Measurements from ENCODE around the gene HHATL.

HHATL gene

DNA sequence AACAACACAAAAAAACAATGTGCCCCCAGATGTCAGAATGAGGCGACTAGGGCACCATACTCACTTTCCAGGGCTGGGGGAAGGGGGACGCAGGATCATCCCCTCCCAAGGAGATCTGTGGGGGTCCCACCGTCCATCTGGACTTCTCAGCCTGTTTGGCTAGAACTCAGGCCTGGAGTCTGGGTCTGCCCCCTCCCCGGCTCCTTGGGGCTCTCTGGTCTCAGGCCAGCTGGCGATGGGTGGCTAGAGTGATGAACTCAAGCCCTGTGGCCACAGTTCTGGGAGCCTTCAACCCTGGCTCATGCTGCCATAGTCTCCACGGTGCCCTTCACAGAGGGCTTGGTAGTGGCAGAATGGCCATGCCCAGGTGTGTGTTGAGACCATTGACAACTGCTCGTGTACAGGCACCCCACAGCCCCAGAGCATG lies 35.5 kb downstream of the HHATL start:
- Histone ChIP-seq H3K27me3 (ENCODE audit: control insufficient read depth, insufficient read depth, low read length) (no peaks in the 10 kb centered on the region; the same call in 1 of the 2 replicates), H3K36me3 (ENCODE audit: control insufficient read depth, insufficient read depth, low read length) (peaks cover 2% of the 10 kb centered on the region; the same call in 1 of the 2 replicates), H3K4me3 (ENCODE audit: low read depth, low read length) (no peak overlapping the region), H3K9me3 (ENCODE audit: control insufficient read depth, insufficient read depth, low read depth, low read length) (peaks cover 4% of the 10 kb centered on the region; the same call in 1 of the 2 replicates), H3K9ac (ENCODE audit: low read length) (no peak overlapping the region), H3K4me1 (ENCODE audit: control insufficient read depth, insufficient read depth, low read length) (no peaks in the 10 kb centered on the region), H3K27ac (ENCODE audit: low read depth, low read length) (no peak overlapping the region)

GRCh38 chr3:42666577-42666998 lies 36.0 kb downstream of the HHATL start:
- no peaks in the 10 kb centered on the region for H3K4me1 ChIP-seq (ENCODE audit: control insufficient read depth, insufficient read depth, low read length)
- H3K36me3 ChIP-seq (ENCODE audit: control insufficient read depth, insufficient read depth, low read length) = peaks cover 2% of the 10 kb centered on the region; the same call in 1 of the 2 replicates
- no peak overlapping the region for H3K9ac ChIP-seq (ENCODE audit: low read length)
- H3K27ac ChIP-seq (ENCODE audit: low read depth, low read length) = no peak overlapping the region
- no peak overlapping the region for H3K4me3 ChIP-seq (ENCODE audit: low read depth, low read length)
- H3K9me3 ChIP-seq (ENCODE audit: control insufficient read depth, insufficient read depth, low read depth, low read length) = peaks cover 4% of the 10 kb centered on the region; the same call in 1 of the 2 replicates
- no peaks in the 10 kb centered on the region; the same call in 1 of the 2 replicates for H3K27me3 ChIP-seq (ENCODE audit: control insufficient read depth, insufficient read depth, low read length)

DNA sequence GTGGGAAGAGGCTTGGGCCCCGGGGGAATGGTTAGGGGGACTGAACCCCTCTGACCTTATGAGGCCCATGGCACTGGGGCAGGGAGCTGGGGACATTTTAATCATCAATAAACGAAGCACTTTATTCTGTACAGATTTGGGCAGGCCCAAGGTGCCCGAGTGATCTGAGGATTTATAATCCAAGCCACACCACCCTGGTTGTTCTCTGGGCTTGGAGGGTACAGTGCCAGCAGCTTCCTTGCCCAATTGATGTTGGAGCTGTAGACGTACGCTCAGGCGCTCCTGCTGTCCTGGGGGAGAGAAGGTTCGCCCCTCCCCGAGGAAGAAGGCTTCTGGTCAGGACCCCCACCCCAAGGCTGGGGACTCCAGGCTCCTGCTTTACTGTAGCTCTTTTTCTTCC lies 36.6 kb downstream of the HHATL start:
- Histone ChIP-seq H3K27me3 (ENCODE audit: control insufficient read depth, insufficient read depth, low read length) (no peaks in the 10 kb centered on the region; the same call in 1 of the 2 replicates), H3K36me3 (ENCODE audit: control insufficient read depth, insufficient read depth, low read length) (peaks cover 2% of the 10 kb centered on the region; the same call in 1 of the 2 replicates), H3K27ac (ENCODE audit: low read depth, low read length) (no peak overlapping the region), H3K4me3 (ENCODE audit: low read depth, low read length) (no peak overlapping the region), H3K9me3 (ENCODE audit: control insufficient read depth, insufficient read depth, low read depth, low read length) (peaks cover 4% of the 10 kb centered on the region; the same call in 1 of the 2 replicates), H3K4me1 (ENCODE audit: control insufficient read depth, insufficient read depth, low read length) (no peaks in the 10 kb centered on the region), H3K9ac (ENCODE audit: low read length) (no peak overlapping the region)

- H3K9me3 ChIP-seq (ENCODE audit: control insufficient read depth, insufficient read depth, low read depth, low read length) = no peaks in the 10 kb centered on the region
- H3K27ac ChIP-seq (ENCODE audit: low read depth, low read length) = no peak overlapping the region
- H3K4me1 ChIP-seq (ENCODE audit: control insufficient read depth, insufficient read depth, low read length) = no peaks in the 10 kb centered on the region
- no peak overlapping the region for H3K4me3 ChIP-seq (ENCODE audit: low read depth, low read length)
- H3K27me3 ChIP-seq (ENCODE audit: control insufficient read depth, insufficient read depth, low read length) = no peaks in the 10 kb centered on the region; the same call in 1 of the 2 replicates
- peaks cover 2% of the 10 kb centered on the region; the same call in 1 of the 2 replicates for H3K36me3 ChIP-seq (ENCODE audit: control insufficient read depth, insufficient read depth, low read length)
- H3K9ac ChIP-seq (ENCODE audit: low read length) = no peak overlapping the region
Measured at GRCh38 chr3:42665050-42665878, 37.3 kb downstream of the HHATL start.

DNA sequence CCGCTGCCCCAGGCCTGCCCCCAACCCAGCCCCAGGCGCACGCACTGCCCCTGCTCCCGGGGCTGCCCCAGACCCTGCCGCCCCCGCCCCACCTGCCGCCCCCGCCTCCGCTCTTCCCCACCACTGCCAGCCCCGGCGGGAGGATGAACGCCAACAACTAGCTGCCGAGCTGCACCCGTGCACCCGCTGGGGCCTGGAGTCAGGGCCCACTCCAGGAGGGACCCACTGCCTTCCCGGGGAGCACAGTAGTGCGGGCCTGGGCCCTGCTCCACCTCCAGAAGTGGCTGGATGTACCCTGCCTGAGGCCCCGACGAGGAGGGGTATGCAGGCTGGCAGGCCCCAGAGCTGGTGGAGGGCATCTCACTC lies 38.2 kb downstream of the HHATL start:
- H3K9me3 ChIP-seq (ENCODE audit: control insufficient read depth, insufficient read depth, low read depth, low read length) = no peaks in the 10 kb centered on the region
- H3K36me3 ChIP-seq (ENCODE audit: control insufficient read depth, insufficient read depth, low read length) = peaks cover 2% of the 10 kb centered on the region; the same call in 1 of the 2 replicates
- no peak overlapping the region for H3K4me3 ChIP-seq (ENCODE audit: low read depth, low read length)
- H3K4me1 ChIP-seq (ENCODE audit: control insufficient read depth, insufficient read depth, low read length) = no peaks in the 10 kb centered on the region
- H3K9ac ChIP-seq (ENCODE audit: low read length) = no peak overlapping the region
- H3K27me3 ChIP-seq (ENCODE audit: control insufficient read depth, insufficient read depth, low read length) = no peaks in the 10 kb centered on the region
- H3K27ac ChIP-seq (ENCODE audit: low read depth, low read length) = no peak overlapping the region

DNA sequence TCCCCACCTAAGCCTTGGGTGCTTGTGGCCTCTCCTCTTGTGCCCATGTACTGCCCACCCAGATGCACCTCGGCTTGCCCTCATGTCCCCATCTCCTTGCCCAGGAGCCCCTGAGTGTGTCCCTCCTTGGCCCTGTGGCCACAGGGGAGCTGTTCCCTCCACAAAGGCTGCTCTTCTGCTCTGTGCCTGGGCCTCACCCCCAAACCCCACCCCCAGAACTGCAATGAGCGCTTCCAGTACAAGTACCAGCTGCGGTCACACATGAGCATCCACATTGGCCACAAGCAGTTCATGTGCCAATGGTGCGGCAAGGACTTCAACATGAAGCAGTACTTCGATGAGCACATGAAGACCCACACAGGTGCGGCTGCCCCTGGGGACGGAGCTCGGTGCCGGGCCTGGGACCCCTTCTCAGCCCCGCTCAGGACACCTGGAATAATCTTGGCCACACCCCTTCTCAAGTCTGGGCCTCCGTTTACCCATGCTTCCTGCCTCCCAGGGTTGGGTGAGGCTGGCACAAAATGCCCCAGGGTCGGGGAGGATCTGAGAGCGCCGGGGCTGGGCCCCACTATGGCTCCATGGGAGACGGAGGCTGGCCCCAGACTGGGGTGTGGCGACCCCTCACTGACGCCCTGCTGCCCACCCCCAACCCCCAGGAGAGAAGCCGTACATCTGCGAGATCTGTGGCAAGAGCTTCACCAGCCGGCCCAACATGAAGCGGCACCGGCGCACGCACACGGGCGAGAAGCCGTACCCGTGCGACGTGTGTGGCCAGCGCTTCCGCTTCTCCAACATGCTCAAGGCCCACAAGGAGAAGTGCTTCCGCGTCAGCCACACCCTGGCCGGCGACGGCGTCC lies 38.8 kb downstream of the HHATL start:
- H3K9me3 ChIP-seq (ENCODE audit: control insufficient read depth, insufficient read depth, low read depth, low read length) = no peaks in the 10 kb centered on the region
- no peak overlapping the region for H3K27ac ChIP-seq (ENCODE audit: low read depth, low read length)
- peaks cover 4% of the 10 kb centered on the region for H3K36me3 ChIP-seq (ENCODE audit: control insufficient read depth, insufficient read depth, low read length)
- H3K4me3 ChIP-seq (ENCODE audit: low read depth, low read length) = no peak overlapping the region
- no peaks in the 10 kb centered on the region for H3K4me1 ChIP-seq (ENCODE audit: control insufficient read depth, insufficient read depth, low read length)
- H3K9ac ChIP-seq (ENCODE audit: low read length) = no peak overlapping the region
- no peaks in the 10 kb centered on the region for H3K27me3 ChIP-seq (ENCODE audit: control insufficient read depth, insufficient read depth, low read length)

DNA sequence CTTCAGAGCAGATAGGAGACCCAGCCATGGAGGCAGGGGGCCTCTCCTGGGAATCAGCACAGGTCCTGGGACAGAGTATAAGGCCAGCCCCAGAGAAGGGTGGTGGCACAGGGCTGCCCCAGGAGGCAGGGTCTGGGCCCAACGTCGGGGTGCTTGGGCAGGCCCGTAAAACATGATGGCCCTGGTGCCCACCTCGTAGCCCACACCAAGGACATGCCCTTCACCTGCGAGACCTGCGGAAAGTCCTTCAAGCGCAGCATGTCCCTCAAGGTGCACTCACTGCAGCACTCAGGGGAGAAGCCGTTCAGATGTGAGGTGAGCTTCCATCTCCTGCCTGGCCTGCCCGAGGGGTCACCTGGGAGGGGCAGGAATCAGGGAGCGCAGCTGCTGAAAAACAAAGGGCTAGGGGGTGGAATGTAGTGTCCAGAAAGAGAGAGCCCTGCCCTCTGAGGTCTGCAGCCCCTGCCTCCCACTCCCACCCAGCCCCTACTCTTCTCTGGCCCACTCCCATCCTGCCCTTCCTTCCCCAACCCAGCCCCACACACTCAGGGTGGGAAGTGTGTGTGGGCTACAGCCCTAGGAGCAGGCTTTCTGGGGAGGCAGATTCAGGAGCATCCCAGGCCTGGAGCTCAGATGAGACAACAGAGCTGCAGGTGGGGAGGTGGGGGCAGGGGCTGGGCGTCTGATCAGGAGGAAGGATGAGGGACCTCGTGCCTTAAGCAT lies 39.6 kb downstream of the HHATL start:
- H3K4me3 ChIP-seq (ENCODE audit: low read depth, low read length) = no peak overlapping the region
- no peaks in the 10 kb centered on the region for H3K9me3 ChIP-seq (ENCODE audit: control insufficient read depth, insufficient read depth, low read depth, low read length)
- no peak overlapping the region for H3K9ac ChIP-seq (ENCODE audit: low read length)
- H3K36me3 ChIP-seq (ENCODE audit: control insufficient read depth, insufficient read depth, low read length) = peaks cover 10% of the 10 kb centered on the region
- H3K27me3 ChIP-seq (ENCODE audit: control insufficient read depth, insufficient read depth, low read length) = no peaks in the 10 kb centered on the region
- no peak overlapping the region for H3K27ac ChIP-seq (ENCODE audit: low read depth, low read length)
- no peaks in the 10 kb centered on the region for H3K4me1 ChIP-seq (ENCODE audit: control insufficient read depth, insufficient read depth, low read length)

GRCh38 chr3:42662037-42662812 lies 40.4 kb downstream of the HHATL start:
- no peak overlapping the region for H3K4me3 ChIP-seq (ENCODE audit: low read depth, low read length)
- H3K4me1 ChIP-seq (ENCODE audit: control insufficient read depth, insufficient read depth, low read length) = no peaks in the 10 kb centered on the region
- no peak overlapping the region for H3K27ac ChIP-seq (ENCODE audit: low read depth, low read length)

GRCh38 chr3:42661593-42662022 lies 41.0 kb downstream of the HHATL start:
- Histone ChIP-seq H3K27me3 (ENCODE audit: control insufficient read depth, insufficient read depth, low read length) (no peaks in the 10 kb centered on the region), H3K4me3 (ENCODE audit: low read depth, low read length) (no peak overlapping the region), H3K9ac (ENCODE audit: low read length) (no peak overlapping the region), H3K36me3 (ENCODE audit: control insufficient read depth, insufficient read depth, low read length) (peaks cover 10% of the 10 kb centered on the region), H3K4me1 (ENCODE audit: control insufficient read depth, insufficient read depth, low read length) (no peaks in the 10 kb centered on the region), H3K9me3 (ENCODE audit: control insufficient read depth, insufficient read depth, low read depth, low read length) (no peaks in the 10 kb centered on the region), H3K27ac (ENCODE audit: low read depth, low read length) (no peak overlapping the region)

More at GRCh38 chr3:42662037-42662812, 40.4 kb downstream of the HHATL start:
- no peaks in the 10 kb centered on the region for H3K9me3 ChIP-seq (ENCODE audit: control insufficient read depth, insufficient read depth, low read depth, low read length)
- H3K9ac ChIP-seq (ENCODE audit: low read length) = no peak overlapping the region
- H3K36me3 ChIP-seq (ENCODE audit: control insufficient read depth, insufficient read depth, low read length) = peaks cover 10% of the 10 kb centered on the region
- no peaks in the 10 kb centered on the region for H3K27me3 ChIP-seq (ENCODE audit: control insufficient read depth, insufficient read depth, low read length)

DNA sequence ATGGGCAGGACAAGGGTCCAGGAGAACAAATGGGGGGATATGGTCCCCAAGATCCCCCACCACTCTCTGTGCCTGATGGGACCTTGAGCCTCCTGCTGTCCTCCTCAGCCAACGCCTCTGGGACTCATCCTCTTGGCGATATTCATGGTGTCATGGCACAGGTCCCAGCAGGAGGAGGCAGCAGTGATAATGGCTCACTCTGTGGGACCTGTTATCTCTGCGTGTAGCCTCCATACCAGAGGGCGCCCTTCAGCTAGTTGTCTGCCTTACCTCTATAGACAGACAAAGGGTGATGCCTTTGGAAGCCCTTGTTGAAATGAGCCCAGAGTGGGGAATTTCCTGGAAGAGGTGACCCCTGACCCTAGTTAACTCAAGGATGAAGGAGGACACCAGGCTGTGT lies 41.7 kb downstream of the HHATL start:
- Histone ChIP-seq H3K4me1 (ENCODE audit: control insufficient read depth, insufficient read depth, low read length) (peaks cover 2% of the 10 kb centered on the region; the same call in 1 of the 2 replicates), H3K27me3 (ENCODE audit: control insufficient read depth, insufficient read depth, low read length) (no peaks in the 10 kb centered on the region), H3K4me3 (ENCODE audit: low read depth, low read length) (no peak overlapping the region), H3K9ac (ENCODE audit: low read length) (no peak overlapping the region), H3K9me3 (ENCODE audit: control insufficient read depth, insufficient read depth, low read depth, low read length) (no peaks in the 10 kb centered on the region), H3K36me3 (ENCODE audit: control insufficient read depth, insufficient read depth, low read length) (peaks cover 10% of the 10 kb centered on the region), H3K27ac (ENCODE audit: low read depth, low read length) (no peak overlapping the region)

Measured in HUES6 (cell line).